GM18951 (cell line): ENCODE results near the gene TPT1.

Experiments
- POLR2A ChIP-seq: IDR thresholded peaks from 4 replicates; pipeline ENCODE4 v1.6.1; 2011; ENCODE audit warnings: mild to moderate bottlenecking; ENCODE audit not compliant: insufficient read length, insufficient read depth; ENCODE audit errors: extremely low read depth
- in situ Hi-C: fragments of 300-500 bp; cut with MboI; formaldehyde crosslinking; loops from one replicate; pipeline ENCODE4 v1.12.0; 2022; ENCODE audit warnings: low sequenced_read_pairs, mixed read lengths, inconsistent platforms; ENCODE audit not compliant: unreplicated experiment

The TPT1 gene

GRCh38 chr13:45333977-45334922, 6.7 kb downstream of the TPT1 start:
- TF ChIP-seq POLR2A, result peak; percentile 23
- in situ Hi-C loops, result no loop called here

- in situ Hi-C loops, result no loop called here
- TF ChIP-seq POLR2A, result no peak
Measured at GRCh38 chr13:45333251-45333976, 7.6 kb downstream of the TPT1 start.

DNA sequence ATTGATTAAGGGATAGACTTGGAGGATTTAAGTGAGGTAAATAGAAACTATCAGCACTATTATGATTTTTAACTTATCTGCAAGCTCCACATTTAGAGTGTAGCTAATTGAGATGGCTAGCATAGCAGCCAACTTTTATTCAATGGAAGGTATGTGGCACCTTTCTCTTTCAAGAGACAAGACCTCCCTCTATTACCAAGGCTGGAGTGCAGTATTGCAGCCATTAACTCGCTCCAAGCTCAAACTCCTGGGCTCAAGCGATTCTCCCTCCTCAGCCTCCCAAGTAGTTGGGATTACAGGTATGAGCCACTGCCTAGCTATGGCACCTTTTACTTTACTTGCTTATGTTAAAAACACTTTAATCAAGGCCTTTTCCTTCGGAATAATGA, 8.2 kb downstream of the TPT1 start:
- in situ Hi-C loops, result no loop called here
- TF ChIP-seq POLR2A, result no peak

- TF ChIP-seq POLR2A, result no peak
Measured at GRCh38 chr13:45332036-45332830, 8.8 kb downstream of the TPT1 start.

DNA sequence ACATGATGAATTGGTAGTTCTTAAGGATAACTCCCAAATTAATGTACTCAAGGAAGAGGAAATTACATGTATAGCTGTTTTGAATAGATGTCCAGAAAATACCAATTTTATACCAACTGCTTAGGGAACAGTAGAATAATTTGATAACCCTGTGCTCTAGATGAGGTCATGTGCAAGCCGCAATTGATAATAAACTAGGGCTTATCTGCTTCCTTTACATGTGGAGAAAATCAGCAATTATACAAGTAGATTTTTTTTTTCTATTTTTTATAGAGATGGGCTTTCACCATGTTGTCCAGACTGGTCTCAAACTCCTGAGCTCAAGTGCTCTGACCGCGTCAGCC, 9.3 kb downstream of the TPT1 start:
- in situ Hi-C loops, result no loop called here

More at GRCh38 chr13:45332036-45332830, 8.8 kb downstream of the TPT1 start:
- in situ Hi-C loops, result no loop called here

GRCh38 chr13:45331123-45331619, 9.8 kb downstream of the TPT1 start:
- TF ChIP-seq POLR2A, result peak; percentile 8
- in situ Hi-C loops, result no loop called here

More for the DNA sequence above, 9.3 kb downstream of the TPT1 start:
- peak; percentile 3 for TF ChIP-seq POLR2A

- in situ Hi-C loops, result no loop called here
- no peak for TF ChIP-seq POLR2A
Measured at GRCh38 chr13:45328661-45329111, 12.3 kb downstream of the TPT1 start.

DNA sequence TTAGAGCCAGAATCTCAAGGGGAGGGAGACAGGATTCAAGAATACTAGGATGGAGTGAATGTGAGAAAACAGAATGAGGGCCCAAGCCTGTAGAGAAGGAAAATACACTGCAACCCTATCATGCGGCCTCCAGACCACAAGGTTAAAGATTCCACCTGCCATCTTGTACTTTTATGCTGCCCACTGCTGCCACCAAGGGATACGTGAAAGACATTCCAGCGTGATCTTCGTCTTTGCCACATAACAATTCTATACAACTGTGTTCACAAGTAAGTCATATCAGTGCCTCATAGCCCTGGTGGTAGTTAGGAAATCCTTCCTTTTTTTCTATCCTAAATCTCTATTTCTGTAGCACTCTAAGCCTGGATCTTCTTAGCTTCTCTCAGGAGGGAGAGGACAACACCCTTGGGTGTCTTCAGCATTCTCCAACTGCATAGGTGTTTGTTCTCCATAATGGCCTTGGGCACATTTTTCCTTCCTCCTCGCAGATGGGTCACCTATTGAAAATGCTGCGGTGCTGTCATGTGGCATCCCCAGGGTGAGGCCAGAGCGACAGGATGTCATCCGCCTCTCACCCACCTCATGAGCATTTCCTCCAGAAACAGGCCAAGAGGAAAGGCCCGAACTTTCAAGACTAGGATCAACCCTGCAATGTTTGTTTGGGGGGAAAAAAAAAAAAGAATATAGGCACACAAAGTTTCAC, 13.6 kb downstream of the TPT1 start:
- in situ Hi-C loops, result no loop called here

GRCh38 chr13:45325806-45326205, 15.2 kb downstream of the TPT1 start:
- in situ Hi-C loops, result no loop called here
- no peak for TF ChIP-seq POLR2A

More for the DNA sequence above, 13.6 kb downstream of the TPT1 start:
- peak; percentile 19 for TF ChIP-seq POLR2A

GRCh38 chr13:45320876-45321629, 19.9 kb downstream of the TPT1 start:
- in situ Hi-C loops, result loop anchor here (25.0 kb wide), 1 partner anchor 834 kb away; no protein-coding TSS in a partner anchor
- TF ChIP-seq POLR2A, result no peak

DNA sequence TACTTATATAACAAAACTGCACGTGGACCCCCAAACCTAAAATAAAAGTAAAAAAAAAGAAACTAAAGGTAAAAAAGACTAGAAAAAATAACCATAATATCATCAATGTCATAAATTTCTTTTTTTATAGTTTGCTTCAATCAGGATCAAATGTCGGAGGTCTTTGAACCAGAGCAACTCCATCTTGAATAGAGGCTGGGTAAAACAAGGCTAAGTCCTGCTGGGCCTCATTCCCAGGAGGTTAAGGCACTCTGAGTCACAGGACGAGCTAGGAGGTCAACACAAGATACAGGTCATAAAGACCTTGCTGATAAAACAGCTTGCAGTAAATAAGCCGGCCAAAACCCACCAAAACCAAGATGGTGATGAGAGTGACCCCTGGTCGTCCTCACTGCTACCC, 24.0 kb downstream of the TPT1 start:
- in situ Hi-C loops, result loop anchor here (25.0 kb wide), 1 partner anchor 830 kb away; no protein-coding TSS in a partner anchor
- TF ChIP-seq POLR2A, result no peak
